ENCODE measurements around the gene SLC6A9. TPM values are rescaled to one million over a fixed set of nuclear protein-coding genes. Genes with fewer than 3 reads are reported as not detected.

The SLC6A9 gene
- polyA plus RNA-seq, 2 of the 4 experiments (the other 2 are of a cell fraction): 9.0 to 17.7 TPM

GRCh38 chr1:43978264-43978550 lies 53.1 kb downstream of the SLC6A9 start:
- peak overlapping the region; percentile 91 for H3K4me2 ChIP-seq

DNA sequence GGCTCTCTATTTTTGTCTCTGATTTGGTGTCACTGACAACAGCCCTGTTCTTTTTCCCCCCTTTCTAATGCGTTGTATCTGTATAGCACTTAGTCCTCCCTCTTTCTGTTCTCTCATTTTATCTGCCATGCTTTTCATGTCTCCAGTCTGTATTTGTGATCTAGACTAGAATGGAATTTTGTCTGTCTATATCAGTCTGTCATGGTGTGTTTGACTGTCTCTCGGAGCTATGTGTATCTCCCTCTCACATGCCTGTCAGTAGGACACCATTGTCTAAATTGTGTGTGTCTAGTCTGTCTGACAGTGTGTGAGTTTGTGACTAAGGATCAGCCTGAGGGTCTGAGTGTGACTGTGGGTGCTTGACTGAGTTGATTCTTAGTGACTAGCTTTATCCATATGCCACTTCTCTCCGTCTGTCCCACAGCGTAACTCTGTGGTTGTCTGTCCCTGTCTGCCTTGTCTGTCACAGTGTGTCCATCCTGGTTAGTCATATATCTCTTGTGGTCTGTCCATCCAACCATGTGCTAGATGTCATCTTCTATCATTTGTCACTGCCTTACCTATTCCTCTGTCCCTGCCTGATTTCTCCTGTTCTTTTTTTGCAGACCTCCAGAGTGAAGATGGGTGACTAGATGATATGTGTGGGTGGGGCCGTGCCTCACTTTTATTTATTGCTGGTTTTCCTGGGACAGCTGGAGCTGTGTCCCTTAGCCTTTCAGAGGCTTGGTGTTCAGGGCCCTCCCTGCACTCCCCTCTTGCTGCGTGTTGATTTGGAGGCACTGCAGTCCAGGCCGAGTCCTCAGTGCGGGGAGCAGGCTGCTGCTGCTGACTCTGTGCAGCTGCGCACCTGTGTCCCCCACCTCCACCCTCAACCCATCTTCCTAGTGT lies 53.6 kb downstream of the SLC6A9 start:
- WGBS (ENCODE audit: missing lambda C conversion rate): 92% methylated on average over 9 of the region's 9 CpGs
- Histone ChIP-seq H3K4me3 (peak overlapping the region; percentile 95; the same call in 1 of the 3 replicates), H3K4me2 (peak overlapping the region; percentile 91), H3K27ac (peak overlapping the region in 1 of 2 experiments; percentile 100; a peak in 3 of 6 replicates), H3K4me1 (peaks cover 37% of the 10 kb centered on the region; the same call in 2 of the 3 replicates), H3K9me3 (no peaks in the 10 kb centered on the region)
- ChIA-PET CTCF (interaction anchor here (1.2 to 1.8 kb wide), 6 partner anchors 13 to 214 kb away, joined by 3 to 7 read pairs (median 4); no protein-coding TSS in a partner anchor), POLR2A (no interaction called here)
- no peak for TF ChIP-seq HEYL (CRISPR knock-in tag; IDR thresholded peaks at IDR 0.05)
- no peak for TF ChIP-seq NFE2L2 (conservative IDR thresholded peaks at IDR 0.05; ENCODE audit: low read length)
- TF ChIP-seq, protein P1, sequence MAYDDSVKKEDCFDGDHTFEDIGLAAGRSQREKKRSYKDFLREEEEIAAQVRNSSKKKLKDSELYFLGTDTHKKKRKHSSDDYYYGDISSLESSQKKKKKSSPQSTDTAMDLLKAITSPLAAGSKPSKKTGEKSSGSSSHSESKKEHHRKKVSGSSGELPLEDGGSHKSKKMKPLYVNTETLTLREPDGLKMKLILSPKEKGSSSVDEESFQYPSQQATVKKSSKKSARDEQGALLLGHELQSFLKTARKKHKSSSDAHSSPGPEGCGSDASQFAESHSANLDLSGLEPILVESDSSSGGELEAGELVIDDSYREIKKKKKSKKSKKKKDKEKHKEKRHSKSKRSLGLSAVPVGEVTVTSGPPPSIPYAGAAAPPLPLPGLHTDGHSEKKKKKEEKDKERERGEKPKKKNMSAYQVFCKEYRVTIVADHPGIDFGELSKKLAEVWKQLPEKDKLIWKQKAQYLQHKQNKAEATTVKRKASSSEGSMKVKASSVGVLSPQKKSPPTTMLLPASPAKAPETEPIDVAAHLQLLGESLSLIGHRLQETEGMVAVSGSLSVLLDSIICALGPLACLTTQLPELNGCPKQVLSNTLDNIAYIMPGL (CRISPR knock-in tag; IDR thresholded peaks at IDR 0.05; ENCODE audit: borderline replicate concordance): no peak
- TF ChIP-seq MAX (IDR thresholded peaks at IDR 0.05): no peak
- TF ChIP-seq POLR2AphosphoS2 (conservative IDR thresholded peaks at IDR 0.05; ENCODE audit: low read length): no peak
- TF ChIP-seq KDM1A (IDR thresholded peaks at IDR 0.05; ENCODE audit: low read depth): no peak
- TF ChIP-seq FOSB (CRISPR knock-in tag; IDR thresholded peaks at IDR 0.05): no peak
- TF ChIP-seq SREBF2 (IDR thresholded peaks at IDR 0.05): no peak
- no peak for TF ChIP-seq ZC3H11A (IDR thresholded peaks at IDR 0.05)
- TF ChIP-seq ZNF302 (CRISPR knock-in tag; IDR thresholded peaks at IDR 0.05): no peak
- TF ChIP-seq, protein P2, sequence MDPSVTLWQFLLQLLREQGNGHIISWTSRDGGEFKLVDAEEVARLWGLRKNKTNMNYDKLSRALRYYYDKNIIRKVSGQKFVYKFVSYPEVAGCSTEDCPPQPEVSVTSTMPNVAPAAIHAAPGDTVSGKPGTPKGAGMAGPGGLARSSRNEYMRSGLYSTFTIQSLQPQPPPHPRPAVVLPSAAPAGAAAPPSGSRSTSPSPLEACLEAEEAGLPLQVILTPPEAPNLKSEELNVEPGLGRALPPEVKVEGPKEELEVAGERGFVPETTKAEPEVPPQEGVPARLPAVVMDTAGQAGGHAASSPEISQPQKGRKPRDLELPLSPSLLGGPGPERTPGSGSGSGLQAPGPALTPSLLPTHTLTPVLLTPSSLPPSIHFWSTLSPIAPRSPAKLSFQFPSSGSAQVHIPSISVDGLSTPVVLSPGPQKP (IDR thresholded peaks at IDR 0.05; ENCODE audit: low read depth, low read length): no peak
- TF ChIP-seq MAFK (IDR thresholded peaks at IDR 0.05; ENCODE audit: partially characterized antibody): no peak
- TF ChIP-seq EHMT2 (IDR thresholded peaks at IDR 0.05; ENCODE audit: low read depth): no peak
- TF ChIP-seq MAZ (IDR thresholded peaks at IDR 0.05; ENCODE audit: borderline replicate concordance, low read depth, low read length): no peak
- TF ChIP-seq REST (IDR thresholded peaks at IDR 0.05): no peak
- TF ChIP-seq, protein P3, sequence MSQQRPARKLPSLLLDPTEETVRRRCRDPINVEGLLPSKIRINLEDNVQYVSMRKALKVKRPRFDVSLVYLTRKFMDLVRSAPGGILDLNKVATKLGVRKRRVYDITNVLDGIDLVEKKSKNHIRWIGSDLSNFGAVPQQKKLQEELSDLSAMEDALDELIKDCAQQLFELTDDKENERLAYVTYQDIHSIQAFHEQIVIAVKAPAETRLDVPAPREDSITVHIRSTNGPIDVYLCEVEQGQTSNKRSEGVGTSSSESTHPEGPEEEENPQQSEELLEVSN (IDR thresholded peaks at IDR 0.05; ENCODE audit: borderline replicate concordance, low read depth): no peak
- TF ChIP-seq FOXS1 (CRISPR knock-in tag; IDR thresholded peaks at IDR 0.05): no peak
- DNase-seq (ENCODE audit: low read depth in 1 of 2, low spot score in 1 of 2): no peak
- FAIRE-seq: no peak
- no peak for ATAC-seq

More at GRCh38 chr1:43978264-43978550, 53.1 kb downstream of the SLC6A9 start:
- DNase-seq (ENCODE audit: low read depth in 1 of 2, low spot score in 1 of 2) (no peak), FAIRE-seq (no peak), ATAC-seq (no peak)
- H3K9me3 ChIP-seq: no peaks in the 10 kb centered on the region
- peak overlapping the region; percentile 95 for H3K4me3 ChIP-seq
- POLR2A ChIA-PET: no interaction called here
- TF ChIP-seq CEBPB (IDR thresholded peaks at IDR 0.05): peak in 1 of 2 experiments; percentile 36; a peak in 1 of 4 replicates
- TF ChIP-seq HDAC2 (IDR thresholded peaks at IDR 0.05): no peak
- TF ChIP-seq, protein P2 (IDR thresholded peaks at IDR 0.05; ENCODE audit: low read depth, low read length): no peak
- TF ChIP-seq PHF8 (IDR thresholded peaks at IDR 0.05; ENCODE audit: borderline replicate concordance, low read depth): no peak
- 63% methylated on average over 5 of the region's 5 CpGs for WGBS (ENCODE audit: missing lambda C conversion rate)
- H3K4me1 ChIP-seq: peaks cover 37% of the 10 kb centered on the region; the same call in 2 of the 3 replicates
- peak overlapping the region; percentile 84 to 100; a peak in 5 of 6 replicates for H3K27ac ChIP-seq
- CTCF ChIA-PET: interaction anchor here (1.3 to 1.8 kb wide), 5 partner anchors 12 to 215 kb away, joined by 3 to 7 read pairs (median 5); no protein-coding TSS in a partner anchor
